Kidney epithelial cell (primary cell): Measurements from ENCODE around the gene PNN. TPM values are rescaled to one million over a fixed set of nuclear protein-coding genes. Genes with fewer than 3 reads are reported as not detected.
"Not testable (repeated sequence)": the region's sequence is repeated elsewhere in the genome, so short reads cannot be mapped to it uniquely, and the experiment has no call there.

Experiments used
- DNase-seq: peaks from one replicate; pipeline ENCODE4 v3.0.0-alpha.2; 2010; ENCODE audit warnings: low read depth
- H3K27me3 ChIP-seq: 2 replicates; pipeline ENCODE4 v1.6.0; 2011; ENCODE audit warnings: low read length; ENCODE audit not compliant: control insufficient read depth, insufficient read depth
- H3K36me3 ChIP-seq: 2 replicates; pipeline ENCODE4 v1.5.1; 2011; ENCODE audit warnings: low read length; ENCODE audit not compliant: control insufficient read depth, insufficient read depth
- H3K4me3 ChIP-seq: 2 replicates; pipeline ENCODE4 v1.5.1; 2011; ENCODE audit warnings: low read depth, mild to moderate bottlenecking, control low read depth, low read length
- CTCF ChIP-seq: IDR thresholded peaks from 2 replicates; pipeline ENCODE4 v1.5.1; 2011; ENCODE audit warnings: mild to moderate bottlenecking, moderate library complexity, low read length, control low read depth, inconsistent platforms; ENCODE audit not compliant: insufficient read depth, poor library complexity, severe bottlenecking
- total RNA-seq: library from RNA; depleted of rRNA; stranded (reverse); fragments of >200 nt; gene quantifications from 2 replicates; pipeline ENCODE4 v1.2.3, GENCODE V29; 2015

PNN gene
- total RNA-seq, 1 donor from 2014 or later: 33.5 TPM

DNA sequence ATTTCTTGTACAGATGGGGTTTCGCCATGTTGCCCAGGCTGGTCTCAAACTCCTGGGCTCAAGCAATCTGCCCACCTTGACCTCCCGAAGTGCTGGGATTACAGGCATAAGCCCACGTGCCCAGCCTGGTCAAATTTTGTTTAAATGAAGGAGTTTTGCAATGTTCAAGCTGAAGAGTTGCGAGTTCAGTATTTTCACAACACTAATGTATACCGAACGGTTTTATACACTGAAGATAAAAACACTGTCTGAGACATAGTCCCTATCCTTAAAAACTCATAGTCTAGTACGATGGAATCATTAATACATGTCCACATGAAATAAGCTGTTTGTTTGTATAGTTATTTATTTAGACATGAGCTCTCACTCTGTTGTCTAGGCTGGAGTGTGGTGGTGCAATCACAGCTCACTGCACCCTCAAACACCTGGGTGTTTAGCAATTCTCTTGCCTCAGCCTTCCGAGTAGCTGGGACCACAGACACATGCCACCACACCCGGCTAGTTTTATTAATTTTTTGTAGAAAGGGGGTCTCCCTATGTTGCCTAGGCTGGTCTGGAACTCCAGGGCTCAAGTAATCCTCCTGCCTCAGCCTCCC, 20.4 kb upstream of the PNN start:
- Histone ChIP-seq H3K36me3 (peaks cover 3% of the 10 kb centered on the region), H3K4me3 (no peak overlapping the region), H3K27me3 (no peaks in the 10 kb centered on the region)
- no peak for DNase-seq
- TF ChIP-seq CTCF: no peak

DNA sequence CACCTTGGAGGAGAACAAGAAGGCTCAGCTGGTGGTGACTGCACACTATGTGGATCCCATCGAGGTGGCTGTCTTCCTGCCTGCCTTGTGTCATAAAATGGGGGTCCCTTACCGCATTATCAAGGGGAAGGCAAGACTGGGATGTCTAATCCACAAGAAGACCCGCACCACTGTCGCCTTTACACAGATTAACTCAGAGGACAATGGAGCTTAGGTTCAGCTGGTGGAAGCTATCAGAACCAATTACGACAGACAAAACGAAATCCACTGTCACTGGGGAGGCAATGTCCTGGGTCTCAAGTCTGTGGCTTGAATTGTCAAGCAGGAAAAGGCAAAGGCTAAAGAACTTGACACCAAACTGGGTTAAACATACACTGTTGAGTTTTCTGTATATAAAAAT, 17.6 kb upstream of the PNN start:
- no peak for TF ChIP-seq CTCF
- Histone ChIP-seq H3K36me3 (peaks cover 3% of the 10 kb centered on the region), H3K4me3 (no peak overlapping the region), H3K27me3 (no peaks in the 10 kb centered on the region)
- DNase-seq: no peak

DNA sequence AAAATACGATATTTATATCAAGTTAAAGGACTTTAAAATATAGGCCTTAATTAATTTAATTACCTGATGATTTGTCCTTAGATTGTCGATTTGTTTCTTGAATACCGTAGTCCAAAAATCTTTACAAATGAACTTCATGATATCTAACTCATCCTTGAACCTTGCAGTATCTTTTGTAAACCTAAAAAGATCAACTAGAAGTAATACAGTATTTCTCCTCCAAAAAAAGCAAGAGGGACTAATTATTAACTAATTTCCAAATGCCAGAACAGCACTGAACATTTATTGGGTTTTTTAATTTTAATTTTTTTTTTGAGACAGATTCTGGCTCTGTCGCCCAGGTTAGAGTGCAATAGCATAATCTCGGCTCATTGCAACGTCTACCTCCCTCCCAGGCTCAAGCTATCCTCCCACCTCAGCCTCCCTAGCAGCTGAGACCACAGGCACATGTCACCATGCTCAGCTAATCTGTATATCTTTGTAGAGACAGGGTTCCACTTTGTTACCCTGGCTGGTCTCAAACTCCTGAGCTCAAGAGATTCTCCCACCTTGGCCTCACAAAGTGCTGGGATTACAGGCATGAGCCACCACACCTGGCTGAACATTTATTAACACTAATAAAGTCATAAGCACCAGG, 16.7 kb upstream of the PNN start:
- Histone ChIP-seq H3K27me3 (no peaks in the 10 kb centered on the region), H3K4me3 (no peak overlapping the region), H3K36me3 (peaks cover 3% of the 10 kb centered on the region)
- no peak for TF ChIP-seq CTCF
- DNase-seq: no peak

- no peaks in the 10 kb centered on the region for H3K27me3 ChIP-seq
- no peak for TF ChIP-seq CTCF
- peaks cover 2% of the 10 kb centered on the region for H3K36me3 ChIP-seq
- no peak overlapping the region for H3K4me3 ChIP-seq
- no peak for DNase-seq
Observed at GRCh38 chr14:39160494-39160893, 14.6 kb upstream of the PNN start.

DNA sequence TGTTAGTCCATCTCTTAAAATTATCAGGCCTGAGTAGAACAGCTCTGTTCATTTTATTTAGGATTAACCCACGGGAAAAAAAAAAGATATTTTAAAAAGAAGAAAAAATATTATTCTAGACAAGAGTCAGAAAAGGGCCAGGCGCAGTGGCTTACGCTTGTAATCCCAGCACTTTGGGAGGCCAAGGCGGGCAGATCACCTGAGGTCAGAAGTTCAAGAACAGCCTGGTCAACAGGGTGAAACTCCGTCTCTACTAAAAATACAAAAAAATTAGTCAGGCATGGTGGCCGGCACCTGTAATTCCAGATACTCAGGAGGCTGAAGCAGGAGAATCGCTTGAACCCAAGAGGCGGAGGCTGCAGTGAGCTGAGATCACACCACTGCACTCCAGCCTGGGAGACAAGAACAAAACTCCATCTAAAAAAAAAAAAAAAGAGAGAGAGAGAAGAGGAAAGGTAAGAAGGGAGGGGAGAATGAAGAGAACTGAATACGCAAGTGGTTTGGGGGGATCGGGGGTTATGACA, 7.2 kb upstream of the PNN start:
- not testable (repeated sequence) for H3K36me3 ChIP-seq, H3K4me3 ChIP-seq, DNase-seq, H3K27me3 ChIP-seq

DNA sequence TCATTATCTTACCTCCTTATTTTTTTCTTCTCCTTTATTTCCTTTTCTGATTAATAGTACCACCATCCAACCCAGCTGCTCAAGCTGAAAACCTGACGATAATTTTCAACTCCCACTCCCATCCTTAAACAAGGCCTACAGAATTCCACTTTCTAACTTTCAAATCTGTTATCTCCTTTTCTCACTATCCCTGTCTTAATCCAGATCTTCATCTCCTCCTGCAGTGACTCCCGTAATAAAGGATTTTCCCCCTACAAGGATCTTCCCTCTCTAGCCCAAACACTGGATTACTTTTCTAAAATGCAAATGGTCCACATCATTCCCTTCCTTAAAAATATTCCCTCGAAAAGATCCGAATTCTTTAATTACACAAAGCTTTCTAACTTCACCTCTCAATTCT, 6.5 kb upstream of the PNN start:
- TF ChIP-seq CTCF: no peak
- Histone ChIP-seq H3K4me3 (peak overlapping the region; percentile 63), H3K27me3 (no peaks in the 10 kb centered on the region), H3K36me3 (no peaks in the 10 kb centered on the region)
- no peak for DNase-seq
